HCT116 (cell line): ENCODE data around the gene TNN.

ENCODE experiments used
- ATF3 ChIP-seq: IDR thresholded peaks from 2 replicates; pipeline ENCODE4 v1.6.1; 2012
- CTCF ChIP-seq, 3 experiments: fragments of 200-600 bp in 1 of 3; sonication (generic) in 1 of 3; IDR thresholded peaks in 2 of 3; conservative IDR thresholded peaks in 1 of 3; 2 replicates each; pipeline ENCODE4 v1.5.1; 2012 to 2017; ENCODE audit warnings: low read depth in 2 of 3, low read length in 2 of 3, antibody characterized with exemption in 1 of 3, borderline replicate concordance in 1 of 3, control low read depth in 1 of 3, mild to moderate bottlenecking in 1 of 3, mixed read lengths in 1 of 3, mixed run types in 1 of 3, moderate library complexity in 1 of 3; ENCODE audit not compliant: insufficient read depth in 1 of 3
- EZH2phosphoT487 ChIP-seq: fragments of 200-600 bp; IDR thresholded peaks from 2 replicates; pipeline ENCODE4 v1.6.1; 2018; ENCODE audit warnings: antibody characterized with exemption, borderline replicate concordance
- JUND ChIP-seq: IDR thresholded peaks from 2 replicates; pipeline ENCODE4 v1.6.1; 2012
- POLR2A ChIP-seq: IDR thresholded peaks from 2 replicates; pipeline ENCODE4 v1.7.0; 2011; ENCODE audit warnings: borderline replicate concordance; ENCODE audit not compliant: insufficient read depth, insufficient read length; ENCODE audit errors: extremely low read depth
- POLR2AphosphoS5 ChIP-seq: IDR thresholded peaks from 2 replicates; pipeline ENCODE4 v1.6.1; 2011; ENCODE audit warnings: mild to moderate bottlenecking, low read depth, low read length, moderate library complexity
- RAD21 ChIP-seq: IDR thresholded peaks from 2 replicates; pipeline ENCODE4 v1.6.1; 2012; ENCODE audit warnings: low read depth, mild to moderate bottlenecking
- REST ChIP-seq: IDR thresholded peaks from 2 replicates; pipeline ENCODE4 v1.6.1; 2012; ENCODE audit warnings: low read depth
- SP1 ChIP-seq: IDR thresholded peaks from 2 replicates; pipeline ENCODE4 v1.6.1; 2012; ENCODE audit warnings: low read depth
- SRF ChIP-seq: IDR thresholded peaks from 2 replicates; pipeline ENCODE4 v1.6.1; 2012; ENCODE audit warnings: low read depth
- TCF7L2 ChIP-seq: IDR thresholded peaks from 2 replicates; pipeline ENCODE4 v1.7.0; 2011; ENCODE audit warnings: borderline replicate concordance, inconsistent platforms; ENCODE audit not compliant: insufficient read depth, insufficient read length; ENCODE audit errors: extremely low read depth
- YY1 ChIP-seq: IDR thresholded peaks from 2 replicates; pipeline ENCODE4 v1.6.1; 2011; ENCODE audit warnings: low read length, low read depth, moderate library complexity, mild to moderate bottlenecking; ENCODE audit not compliant: insufficient replicate concordance; ENCODE audit errors: extremely low read depth
- ZNF274 ChIP-seq: fragments of 200-500 bp; sonication (Bioruptor generic); IDR thresholded peaks from 2 replicates; pipeline ENCODE4 v1.6.1; 2014; ENCODE audit warnings: mild to moderate bottlenecking, low read depth, low read length, inconsistent platforms

GRCh38 chr1:175078629-175079028 is 11.0 kb downstream of the TNN start:
- TF ChIP-seq CTCF (IDR thresholded peaks at IDR 0.05 in 2 of 3, conservative IDR thresholded peaks at IDR 0.05 in 1 of 3; ENCODE audit: borderline replicate concordance in 1 of 3, insufficient read depth in 1 of 3, low read depth in 2 of 3, low read length in 2 of 3) = no peak
- no peak for TF ChIP-seq SP1
- no peak for TF ChIP-seq ZNF274
- TF ChIP-seq EZH2phosphoT487 = no peak
- no peak for TF ChIP-seq ATF3
- no peak for TF ChIP-seq YY1
- no peak for TF ChIP-seq JUND
- TF ChIP-seq RAD21 = no peak
- no peak for TF ChIP-seq POLR2AphosphoS5
- no peak for TF ChIP-seq SRF
- TF ChIP-seq REST = no peak
- TF ChIP-seq TCF7L2 = no peak
- no peak for TF ChIP-seq POLR2A
